Ishikawa (cell line): Measurements from ENCODE around the gene RAD50.

Source experiments
- CEBPB ChIP-seq: IDR thresholded peaks from 2 replicates; pipeline ENCODE4 v1.6.1; 2012
- CREB1 ChIP-seq: IDR thresholded peaks from 2 replicates; pipeline ENCODE4 v1.6.1; 2012; ENCODE audit warnings: low read depth
- EGR1 ChIP-seq: IDR thresholded peaks from 2 replicates; pipeline ENCODE4 v1.6.1; 2012
- EP300 ChIP-seq: IDR thresholded peaks from 2 replicates; pipeline ENCODE4 v1.6.1; 2012; ENCODE audit warnings: borderline replicate concordance
- FOXM1 ChIP-seq: IDR thresholded peaks from 2 replicates; pipeline ENCODE4 v1.6.1; 2012; ENCODE audit warnings: low read depth, borderline replicate concordance
- MAX ChIP-seq: IDR thresholded peaks from 2 replicates; pipeline ENCODE4 v1.6.1; 2012
- RAD21 ChIP-seq: IDR thresholded peaks from 2 replicates; pipeline ENCODE4 v1.6.1; 2012; ENCODE audit warnings: low read depth
- REST ChIP-seq: IDR thresholded peaks from 2 replicates; pipeline ENCODE4 v1.6.1; 2012; ENCODE audit warnings: low read depth, mild to moderate bottlenecking
- TAF1 ChIP-seq: IDR thresholded peaks from 2 replicates; pipeline ENCODE4 v1.6.1; 2012; ENCODE audit warnings: low read depth, mild to moderate bottlenecking
- TCF12 ChIP-seq: IDR thresholded peaks from 2 replicates; pipeline ENCODE4 v1.6.1; 2012; ENCODE audit warnings: low read depth
- USF1 ChIP-seq: IDR thresholded peaks from 2 replicates; pipeline ENCODE4 v1.6.1; 2012
- YY1 ChIP-seq: IDR thresholded peaks from 2 replicates; pipeline ENCODE4 v1.6.1; 2012; ENCODE audit warnings: low read depth
- ZBTB7A ChIP-seq: IDR thresholded peaks from 2 replicates; pipeline ENCODE4 v1.6.1; 2012; ENCODE audit warnings: low read depth

- TF ChIP-seq CEBPB (no peak), RAD21 (no peak), FOXM1 (no peak), CREB1 (no peak), EGR1 (no peak), TAF1 (no peak), MAX (no peak), REST (no peak), TCF12 (no peak), YY1 (no peak), USF1 (no peak), EP300 (no peak), ZBTB7A (no peak)
Measured at GRCh38 chr5:132651838-132652469, 95.2 kb downstream of the RAD50 start.
